Adrenal gland (tissue), 12 donors: Measurements from ENCODE around the gene FAF1. TPM values are rescaled to one million over a fixed set of nuclear protein-coding genes. Genes with fewer than 3 reads are reported as not detected.

Experiments
- DNase-seq, 7 donors: peaks; one replicate each; pipeline ENCODE4 v3.0.0-alpha.2; 2019 to 2020
- H3K27ac ChIP-seq, 5 donors: fragments of 200-600 bp; sonication (generic) in 4 of 5; 1 replicate in 3 of 5; 2 replicates in 2 of 5; pipeline versions ENCODE4 v1.5.1 to v1.8.0; 2016 to 2020; ENCODE audit warnings: mild to moderate bottlenecking in 1 of 5
- H3K27me3 ChIP-seq: fragments of 200-600 bp; 2 replicates; pipeline ENCODE4 v1.8.0; 2021
- H3K36me3 ChIP-seq, 2 donors: fragments of 200-600 bp; replicated peaks in 1 of 2; 1 replicate in 1 of 2; 2 replicates in 1 of 2; pipeline versions ENCODE4 v1.5.1 to v1.8.0; 2018 to 2022
- H3K4me1 ChIP-seq, 2 donors: fragments of 200-600 bp; replicated peaks in 1 of 2; 1 replicate in 1 of 2; 2 replicates in 1 of 2; pipeline versions ENCODE4 v1.5.1 to v1.8.0; 2018 to 2021
- H3K4me3 ChIP-seq, 4 donors: fragments of 200-600 bp; sonication (generic) in 3 of 4; one replicate each; pipeline ENCODE4 v1.5.1; 2016 to 2018
- H3K9me3 ChIP-seq, 3 donors: fragments of 200-600 bp; sonication (generic) in 1 of 3; replicated peaks in 1 of 3; 1 replicate in 2 of 3; 2 replicates in 1 of 3; pipeline versions ENCODE4 v1.5.1 to v1.8.0; 2016 to 2021
- POLR2A ChIP-seq, 2 donors: fragments of 450-650 bp; IDR thresholded peaks; one replicate each; pipeline ENCODE4 v1.6.1; 2017; ENCODE audit warnings: antibody characterized with exemption in 2 of 2, mild to moderate bottlenecking in 2 of 2, moderate library complexity in 1 of 2
- WGBS, 4 donors: extraction: QIAGEN DNeasy Blood & Tissue Kit in 2 of 4; methylation state at CpG; one replicate each; pipeline versions ENCODE4 v1.1.5 to v1.1.7; 2013 to 2017; 5-methylcytosine and 5-hydroxymethylcytosine counted together
- intact Hi-C, 2 donors: fragments of 100-400 bp; cut with DNase I; formaldehyde crosslinking; loops; one replicate each; pipeline versions ENCODE4 v1.14.1 to v1.15.0; 2022 to 2023
- polyA plus RNA-seq, 3 donors: library from polyadenylated mRNA; stranded (reverse); fragments of 200-250 nt in 2 of 3; fragments of 350-450 nt in 1 of 3; fragmentation: Illumina TruSeq in 1 of 3; extraction: RNeasy Lipid Tissue Mini Kit (QIAGEN cat#74804) in 1 of 3; gene quantifications; one replicate each; pipeline ENCODE4 v1.2.3, GENCODE V29; 2013 to 2014
- total RNA-seq, 9 donors: library from RNA; depleted of rRNA in 4 of 9; stranded (reverse); fragments of >200 nt in 4 of 9; fragments of 120-200 nt in 1 of 9; fragmentation: NEBNext Ultra II Directional in 1 of 9; extraction: Animal tissue kit (Norgen Biotek cat#: 25700) in 1 of 9; gene quantifications; one replicate each; pipeline versions ENCODE4 v1.1.0 to v1.2.4, GENCODE V29; 2013 to 2023
- TF ChIP-seq, protein P1 (sequence below), 6 experiments: fragments of 450-650 bp in 4 of 6; fragments of 200-600 bp in 2 of 6; sonication (generic) in 1 of 6; IDR thresholded peaks; 1 replicate in 5 of 6; 2 replicates in 1 of 6; pipeline versions ENCODE4 v1.5.1 to v1.8.0; 2016 to 2021; ENCODE audit warnings: antibody characterized with exemption in 6 of 6, mild to moderate bottlenecking in 2 of 6, moderate library complexity in 1 of 6
- donor health status: healthy with polysubstance abuse.
- donor health status: Bipolar disorder and iron deficiency.
- donor health status: DM: yes; HTN: yes; CAD: no.
- donor health status: DM: no; HTN: no; CAD: no.
- donor health status: DM: no; HTN: no; CAD: no.
- donor health status: DM: yes; HTN: yes; CAD: no.

Gene FAF1
- total and polyA plus RNA-seq, 12 donors: 23.4 to 88.4 (median 44.5) TPM

DNA sequence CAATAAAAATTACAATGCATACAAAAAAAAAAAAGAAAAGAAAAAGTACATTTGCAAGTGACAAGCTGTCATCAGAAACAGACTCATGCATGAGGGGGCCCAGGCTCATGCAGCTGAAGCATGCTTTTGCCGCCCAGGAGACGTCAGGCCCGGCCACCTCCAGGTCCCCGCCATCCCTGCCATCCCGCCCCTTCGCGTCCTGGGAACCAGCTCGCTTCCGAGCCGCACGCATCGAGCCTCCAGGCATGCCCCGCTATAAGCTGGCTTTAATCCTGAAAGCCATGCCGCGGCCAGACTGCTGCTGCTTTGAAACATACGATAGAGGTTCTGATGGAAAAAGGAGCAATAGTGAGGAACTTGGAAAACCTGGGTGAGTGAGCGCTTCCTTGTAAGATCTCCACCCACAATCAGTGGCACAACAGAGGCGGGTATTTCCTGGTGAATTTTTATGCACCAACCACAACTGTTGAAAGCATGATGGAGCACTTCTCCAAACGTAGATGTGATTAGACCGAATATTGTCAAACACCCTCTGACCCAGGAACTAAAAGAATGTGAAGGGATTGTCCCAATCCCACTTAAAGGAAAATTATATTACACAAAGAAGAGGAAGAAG, 113.7 kb downstream of the FAF1 start:
- Histone ChIP-seq H3K27ac (no peak overlapping the region), H3K4me1 (peaks cover 0 to 4% of the 10 kb centered on the region in 2 donors), H3K9me3 (peaks cover 0 to 8% (median 0%) of the 10 kb centered on the region in 3 donors), H3K36me3 (no peaks in the 10 kb centered on the region), H3K4me3 (no peak overlapping the region), H3K27me3 (no peaks in the 10 kb centered on the region)
- WGBS, 4 donors: 94 to 97% (median 95%) methylated on average over 20 of the region's 20 CpGs
- intact Hi-C loops: no loop called here
- TF ChIP-seq, protein P1, sequence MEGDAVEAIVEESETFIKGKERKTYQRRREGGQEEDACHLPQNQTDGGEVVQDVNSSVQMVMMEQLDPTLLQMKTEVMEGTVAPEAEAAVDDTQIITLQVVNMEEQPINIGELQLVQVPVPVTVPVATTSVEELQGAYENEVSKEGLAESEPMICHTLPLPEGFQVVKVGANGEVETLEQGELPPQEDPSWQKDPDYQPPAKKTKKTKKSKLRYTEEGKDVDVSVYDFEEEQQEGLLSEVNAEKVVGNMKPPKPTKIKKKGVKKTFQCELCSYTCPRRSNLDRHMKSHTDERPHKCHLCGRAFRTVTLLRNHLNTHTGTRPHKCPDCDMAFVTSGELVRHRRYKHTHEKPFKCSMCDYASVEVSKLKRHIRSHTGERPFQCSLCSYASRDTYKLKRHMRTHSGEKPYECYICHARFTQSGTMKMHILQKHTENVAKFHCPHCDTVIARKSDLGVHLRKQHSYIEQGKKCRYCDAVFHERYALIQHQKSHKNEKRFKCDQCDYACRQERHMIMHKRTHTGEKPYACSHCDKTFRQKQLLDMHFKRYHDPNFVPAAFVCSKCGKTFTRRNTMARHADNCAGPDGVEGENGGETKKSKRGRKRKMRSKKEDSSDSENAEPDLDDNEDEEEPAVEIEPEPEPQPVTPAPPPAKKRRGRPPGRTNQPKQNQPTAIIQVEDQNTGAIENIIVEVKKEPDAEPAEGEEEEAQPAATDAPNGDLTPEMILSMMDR (IDR thresholded peaks at IDR 0.05): no peak
- TF ChIP-seq POLR2A (IDR thresholded peaks at IDR 0.05): no peak
- no peak for DNase-seq

- no peak for DNase-seq
- intact Hi-C loops: no loop called here
- Histone ChIP-seq H3K27me3 (no peaks in the 10 kb centered on the region), H3K4me3 (no peak overlapping the region), H3K27ac (no peak overlapping the region), H3K4me1 (peaks cover 0 to 6% of the 10 kb centered on the region in 2 donors), H3K9me3 (no peaks in the 10 kb centered on the region), H3K36me3 (no peaks in the 10 kb centered on the region)
- TF ChIP-seq POLR2A (IDR thresholded peaks at IDR 0.05): no peak
- TF ChIP-seq, protein P1 (IDR thresholded peaks at IDR 0.05): no peak
Measured at GRCh38 chr1:50841791-50842387, 118.2 kb downstream of the FAF1 start.

- no peaks in the 10 kb centered on the region for H3K36me3 ChIP-seq
- TF ChIP-seq, protein P1 (IDR thresholded peaks at IDR 0.05): no peak
- TF ChIP-seq POLR2A (IDR thresholded peaks at IDR 0.05): no peak
- no peaks in the 10 kb centered on the region for H3K9me3 ChIP-seq
- H3K4me3 ChIP-seq: no peak overlapping the region
- peaks cover 0 to under 1% of the 10 kb centered on the region in 2 donors for H3K4me1 ChIP-seq
- DNase-seq: no peak
- H3K27ac ChIP-seq: no peak overlapping the region
- H3K27me3 ChIP-seq: no peaks in the 10 kb centered on the region
- intact Hi-C loops: no loop called here
Measured at GRCh38 chr1:50836117-50836516, 124.0 kb downstream of the FAF1 start.

DNA sequence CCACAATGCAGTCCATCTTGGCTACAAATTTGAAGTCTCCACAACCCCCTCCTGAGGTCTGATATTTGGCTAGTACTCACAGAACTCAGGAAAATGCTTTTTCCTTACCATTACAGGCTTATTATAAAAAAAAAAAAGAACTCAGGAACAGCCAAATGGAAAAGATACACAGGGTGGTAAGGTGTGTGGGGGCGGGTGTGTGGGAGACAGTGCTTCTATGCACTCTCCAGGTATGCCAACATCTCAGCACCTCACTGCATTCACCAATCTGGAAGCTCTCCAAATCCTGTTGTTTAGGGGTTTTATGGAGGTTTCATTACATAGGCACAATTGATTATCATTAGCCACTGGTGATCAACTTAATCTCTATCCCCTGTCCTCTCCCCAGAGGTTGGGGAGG, 126.9 kb downstream of the FAF1 start:
- Histone ChIP-seq H3K9me3 (no peaks in the 10 kb centered on the region), H3K4me1 (no peaks in the 10 kb centered on the region), H3K27me3 (no peaks in the 10 kb centered on the region), H3K4me3 (no peak overlapping the region), H3K36me3 (no peaks in the 10 kb centered on the region), H3K27ac (no peak overlapping the region)
- no peak for DNase-seq
- intact Hi-C loops: no loop called here
- TF ChIP-seq, protein P1 (IDR thresholded peaks at IDR 0.05): no peak
- TF ChIP-seq POLR2A (IDR thresholded peaks at IDR 0.05): no peak
- WGBS, 4 donors: 94 to 100% (median 98%) methylated on average over 1 of the region's 1 CpG
